K562 (cell line): ENCODE data around the gene RPTOR. TPM values are rescaled to one million over a fixed set of nuclear protein-coding genes. Genes with fewer than 3 reads are reported as not detected.

Source experiments
- ATAC-seq: fragments of 200-7000 bp; cut with Tn5 transposase; 3 replicates; pipeline ENCODE4 v1.9.1; 2020; ENCODE audit warnings: moderate library complexity
- BruUV-seq: library from RNA; stranded (reverse); fragments of 400-500 nt; replicated peaks from 2 replicates; lab custom pipeline; 2021; lab: Mats Ljungman, UMichigan
- CTCF ChIA-PET: fragments of 300-600 bp; formaldehyde crosslinking; extraction: SDS; loops from one replicate; lab custom pipeline; 2021; ENCODE audit warnings: low intra/inter-chr PET ratio; lab: Yijun Ruan, JAX
- POLR2A ChIA-PET: fragments of 300-600, 350-650 bp; sonication (Branson Sonifier 250); formaldehyde crosslinking; extraction: SDS; loops from one replicate; lab custom pipeline; 2021; ENCODE audit warnings: antibody characterized with exemption, inconsistent platforms; lab: Yijun Ruan, JAX
- DNase-seq, 4 experiments: peaks; one replicate each; pipeline versions ENCODE4 v3.0.0 to v3.0.0-alpha.2; 2011 to 2018; ENCODE audit warnings: low spot score in 3 of 4, mixed read lengths in 3 of 4; ENCODE audit errors: extremely low read depth in 1 of 4
- FAIRE-seq: peaks from 2 replicates; lab custom pipeline; 2011; peaks lifted over from hg19 to GRCh38; lab: Jason Lieb, UNC
- H2AFZ ChIP-seq: 2 replicates; pipeline ENCODE4 v1.6.0; 2011; ENCODE audit warnings: low read depth, low read length, control low read depth, inconsistent platforms
- H3K27ac ChIP-seq: fragments of 200-600 bp; 3 replicates; pipeline ENCODE4 v1.8.0; 2011; ENCODE audit warnings: low read depth, mild to moderate bottlenecking, control low read depth, inconsistent platforms, low read length, moderate library complexity, mixed read lengths; ENCODE audit errors: extremely low read depth
- H3K27me3 ChIP-seq, 2 experiments: fragments of 300-600 bp in 1 of 2; 2 replicates in 1 of 2; 3 replicates in 1 of 2; pipeline versions ENCODE4 v1.6.0 to v1.8.0; 2011; ENCODE audit warnings: inconsistent platforms in 2 of 2, low read length in 2 of 2, mild to moderate bottlenecking in 1 of 2, mixed read lengths in 1 of 2, moderate library complexity in 1 of 2; ENCODE audit not compliant: control insufficient read depth in 2 of 2, insufficient read depth in 2 of 2
- H3K36me3 ChIP-seq: fragments of 300-600 bp; 3 replicates; pipeline ENCODE4 v1.8.0; 2011; ENCODE audit warnings: mild to moderate bottlenecking, low read length, inconsistent platforms; ENCODE audit not compliant: control insufficient read depth, insufficient read depth
- H3K4me1 ChIP-seq, 2 experiments: fragments of 200-600 bp in 1 of 2; replicated peaks in 1 of 2; 2 replicates in 1 of 2; 3 replicates in 1 of 2; pipeline versions ENCODE4 v1.5.1 to v1.8.0; 2011; ENCODE audit warnings: inconsistent platforms in 2 of 2, low read length in 2 of 2, mild to moderate bottlenecking in 1 of 2, mixed read lengths in 1 of 2, moderate library complexity in 1 of 2; ENCODE audit not compliant: control insufficient read depth in 2 of 2, insufficient read depth in 2 of 2
- H3K4me2 ChIP-seq: 2 replicates; pipeline ENCODE4 v1.6.1; 2011; ENCODE audit warnings: low read length, control low read depth, inconsistent platforms, mixed read lengths; ENCODE audit not compliant: insufficient read depth
- H3K4me3 ChIP-seq: fragments of 200-600 bp; sonication (generic), shearing (Covaris generic); 2 replicates; pipeline ENCODE4 v1.5.1; 2016; ENCODE audit warnings: control low read depth, inconsistent platforms
- H3K79me2 ChIP-seq: fragments of 200-600 bp; 3 replicates; pipeline ENCODE4 v1.8.0; 2011; ENCODE audit warnings: low read length, inconsistent platforms; ENCODE audit not compliant: control insufficient read depth, insufficient read depth
- H3K9ac ChIP-seq, 2 experiments: 2 replicates each; pipeline versions ENCODE4 v1.6.0 to v1.6.1; 2011; ENCODE audit warnings: low read depth in 2 of 2, low read length in 2 of 2, control low read depth in 1 of 2, inconsistent platforms in 1 of 2, mild to moderate bottlenecking in 1 of 2, mixed read lengths in 1 of 2; ENCODE audit not compliant: insufficient read depth in 1 of 2
- H3K9me1 ChIP-seq: one replicate; pipeline ENCODE4 v1.6.0; 2011; ENCODE audit warnings: inconsistent platforms, mild to moderate bottlenecking, low read length, moderate library complexity; ENCODE audit not compliant: control insufficient read depth, insufficient read depth
- H3K9me3 ChIP-seq: replicated peaks from 2 replicates; pipeline ENCODE4 v1.5.1; 2011; ENCODE audit warnings: low read depth, low read length, inconsistent platforms; ENCODE audit not compliant: control insufficient read depth, insufficient read depth
- H4K20me1 ChIP-seq: replicated peaks from 2 replicates; pipeline ENCODE4 v1.6.1; 2011; ENCODE audit warnings: low read length, inconsistent platforms, mixed read lengths; ENCODE audit not compliant: control insufficient read depth, insufficient read depth
- BDP1 ChIP-seq: IDR thresholded peaks from 3 replicates; pipeline ENCODE4 v1.6.1; 2011; ENCODE audit not compliant: insufficient read length, insufficient read depth
- EGR1 ChIP-seq: fragments of 450-650 bp; conservative IDR thresholded peaks from 2 replicates; pipeline ENCODE4 v1.6.1; 2017; ENCODE audit warnings: mild to moderate bottlenecking
- TGIF2 ChIP-seq: sonication (generic); formaldehyde crosslinking; IDR thresholded peaks from 2 replicates; pipeline ENCODE4 v1.8.1; 2022; ENCODE audit warnings: mild to moderate bottlenecking, missing genetic modification reagents, moderate library complexity
- ZNF224 ChIP-seq: sonication (generic); formaldehyde crosslinking; IDR thresholded peaks from 2 replicates; pipeline ENCODE4 v1.8.0; 2022; ENCODE audit warnings: mild to moderate bottlenecking, missing genetic modification reagents
- ZNF41 ChIP-seq: fragments of 250-450 bp; sonication (Bioruptor Pico); conservative IDR thresholded peaks from 2 replicates; pipeline ENCODE4 v1.4.0; 2020; ENCODE audit warnings: mild to moderate bottlenecking
- WGBS: fragments of 100-300 bp; shearing (Covaris generic); methylation state at CpG from one replicate; pipeline ENCODE4 v1.1.6; 2016; ENCODE audit warnings: low coverage, mixed read lengths; ENCODE audit not compliant: insufficient coverage; ENCODE audit errors: missing lambda C conversion rate; 5-methylcytosine and 5-hydroxymethylcytosine counted together
- in situ Hi-C: fragments of 300-500 bp; cut with MboI; formaldehyde crosslinking; loops from 4 replicates; pipeline ENCODE4 v1.15.0; 2018; ENCODE audit warnings: inconsistent platforms, mixed read lengths
- intact Hi-C: fragments of 100-400 bp; cut with micrococcal nuclease; formaldehyde crosslinking; loops from 2 replicates; pipeline ENCODE4 v1.14.2; 2022
- polyA plus RNA-seq, 8 experiments: library from polyadenylated mRNA; depleted of rRNA in 4 of 8; stranded (reverse) in 5 of 8; unstranded in 3 of 8; fragments of >200 nt; fragmentation: Nextera tagmentation in 2 of 8; fragmentation: Illumina TruSeq in 1 of 8; extraction: Ambion mirVana in 2 of 8; extraction: Trizol in 1 of 8; gene quantifications; 2 replicates each; pipeline versions ENCODE4 v1.2.1 to v1.2.3, GENCODE V29; 2011 to 2014; ENCODE audit warnings: inconsistent platforms in 1 of 8, missing spikeins in 1 of 8
- total RNA-seq, 7 experiments: library from RNA; depleted of rRNA in 6 of 7; stranded (reverse); fragments of >200 nt in 6 of 7; fragmentation: Illumina TruSeq in 2 of 7; extraction: Trizol in 2 of 7; gene quantifications; 2 replicates each; pipeline versions ENCODE4 v1.2.1 to v1.2.3, GENCODE V29; 2011 to 2021; ENCODE audit warnings: low replicate concordance in 1 of 7
- TF ChIP-seq, protein P1 (sequence below): IDR thresholded peaks from 2 replicates; pipeline ENCODE4 v1.6.1; 2012; ENCODE audit warnings: low read depth, low read length, improper control_type of control experiment, borderline replicate concordance

Gene RPTOR
- total and polyA plus RNA-seq, 9 of the 15 experiments (the other 6 are each of a cell fraction or from before 2014, with no cell fraction given) = 0.24 to 54.1 (median 10.2) TPM

DNA sequence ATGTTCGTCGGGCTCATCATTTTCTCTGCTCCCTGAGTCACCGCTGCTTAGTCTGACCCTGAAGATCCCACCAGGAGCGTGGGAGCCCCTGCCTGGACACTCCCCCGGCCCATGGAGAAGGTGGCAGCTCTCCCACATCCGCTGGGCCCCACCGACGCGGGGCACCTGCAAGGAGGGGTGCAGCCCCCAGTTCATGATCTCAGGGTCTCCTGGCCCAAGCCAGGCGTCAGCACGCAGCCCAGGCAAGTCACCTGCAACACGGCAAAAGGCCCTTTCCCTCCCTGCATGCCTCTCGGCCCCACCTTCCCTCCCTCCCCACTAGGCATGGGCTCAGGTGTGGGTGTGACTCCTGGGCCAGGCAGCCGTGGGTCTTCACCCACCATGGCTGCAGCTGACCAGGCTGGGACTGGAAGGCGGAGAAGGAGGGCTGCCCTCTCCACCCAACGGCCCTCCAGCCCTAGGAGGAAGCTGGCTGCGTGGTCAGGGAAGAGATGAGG is 437.3 kb downstream of the RPTOR start:
- H4K20me1 ChIP-seq = 0 out of 2 replicates have a peak, but pooled peaks cover 9% of the 10 kb centered on the region
- ChIA-PET POLR2A (interaction anchor here (0.6 kb wide), 1 partner anchor 46 kb away, joined by 3 read pairs; no protein-coding TSS in a partner anchor), CTCF (interaction anchor here (0.6 to 2.0 kb wide), 6 partner anchors 120 to 973 kb away, joined by 3 to 17 read pairs (median 4); no protein-coding TSS in a partner anchor)
- peaks cover 0 to 40% of the 10 kb centered on the region in 2 experiments; a peak in 3 of 5 replicates for H3K4me1 ChIP-seq
- in situ Hi-C loops = loop anchor here (5.0 to 10.0 kb wide), 2 partner anchors 555 to 787 kb away; no protein-coding TSS in a partner anchor
- H3K27ac ChIP-seq = no peak overlapping the region
- FAIRE-seq (no peak), DNase-seq (no peak), ATAC-seq (no peak)
- no TSS peak for BruUV-seq
- peaks cover 12 to 28% of the 10 kb centered on the region in 2 experiments; a peak in 4 of 5 replicates for H3K27me3 ChIP-seq
- WGBS = 4% methylated on average over 13 of the region's 17 CpGs
- no peaks in the 10 kb centered on the region for H3K9me3 ChIP-seq
- no peak overlapping the region for H2AFZ ChIP-seq
- no peaks in the 10 kb centered on the region for H3K9me1 ChIP-seq
- no peak overlapping the region for H3K4me2 ChIP-seq
- no peak overlapping the region for H3K4me3 ChIP-seq
- H3K79me2 ChIP-seq = no peaks in the 10 kb centered on the region
- H3K36me3 ChIP-seq = no peaks in the 10 kb centered on the region
- intact Hi-C loops = loop anchor here (5.0 to 10.0 kb wide), 2 partner anchors 243 to 555 kb away; partner anchors contain the start of gene CEP131
- TF ChIP-seq ZNF41 (CRISPR knock-in tag) (no peak), ZNF224 (CRISPR knock-in tag) (no peak), EGR1 (0 out of 2 replicates have a peak, but pooled peaks have one; percentile 13), BDP1 (no peak), TGIF2 (CRISPR knock-in tag) (no peak)
- TF ChIP-seq, protein P1, sequence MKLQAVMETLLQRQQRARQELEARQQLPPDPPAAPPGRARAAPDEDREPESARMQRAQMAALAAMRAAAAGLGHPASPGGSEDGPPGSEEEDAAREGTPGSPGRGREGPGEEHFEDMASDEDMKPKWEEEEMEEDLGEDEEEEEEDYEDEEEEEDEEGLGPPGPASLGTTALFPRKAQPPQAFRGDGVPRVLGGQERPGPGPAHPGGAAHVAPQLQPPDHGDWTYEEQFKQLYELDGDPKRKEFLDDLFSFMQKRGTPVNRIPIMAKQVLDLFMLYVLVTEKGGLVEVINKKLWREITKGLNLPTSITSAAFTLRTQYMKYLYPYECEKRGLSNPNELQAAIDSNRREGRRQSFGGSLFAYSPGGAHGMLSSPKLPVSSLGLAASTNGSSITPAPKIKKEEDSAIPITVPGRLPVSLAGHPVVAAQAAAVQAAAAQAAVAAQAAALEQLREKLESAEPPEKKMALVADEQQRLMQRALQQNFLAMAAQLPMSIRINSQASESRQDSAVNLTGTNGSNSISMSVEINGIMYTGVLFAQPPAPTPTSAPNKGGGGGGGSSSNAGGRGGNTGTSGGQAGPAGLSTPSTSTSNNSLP = no peak
- H3K9ac ChIP-seq = peak overlapping the region in 1 of 2 experiments; percentile 75; a peak in 2 of 4 replicates
